Activated naive CD4-positive, alpha-beta T cell treated with anti-CD3 and anti-CD28 coated beads, Interleukin-2, amount 10 ng/mL, durations not matched to agents 7 days and 5 days (primary cell): ENCODE measurements around the gene GOLGA7B.

Experiments used
- CTCF ChIA-PET: fragments of 350-600 bp; sonication (Branson Sonifier 250); formaldehyde crosslinking; loops from one replicate; lab custom pipeline; 2021; ENCODE audit warnings: antibody characterized with exemption; lab: Charles Lee
- DNase-seq: peaks from one replicate; pipeline ENCODE4 v3.0.0-alpha.2; 2020
- H3K27ac Mint-ChIP-seq: one replicate; pipeline ENCODE4 v1.8.0; 2021; ENCODE audit warnings: mild to moderate bottlenecking, moderate library complexity, mixed read lengths
- H3K27me3 Mint-ChIP-seq: one replicate; pipeline ENCODE4 v1.8.0; 2021; ENCODE audit warnings: mild to moderate bottlenecking, mixed read lengths
- H3K36me3 Mint-ChIP-seq: one replicate; pipeline ENCODE4 v1.8.0; 2021; ENCODE audit warnings: mixed read lengths
- H3K4me1 Mint-ChIP-seq: one replicate; pipeline ENCODE4 v1.8.0; 2021; ENCODE audit warnings: mixed read lengths
- H3K4me3 Mint-ChIP-seq: one replicate; pipeline ENCODE4 v1.8.0; 2021; ENCODE audit warnings: mild to moderate bottlenecking, moderate library complexity, mixed read lengths
- H3K9me3 Mint-ChIP-seq: one replicate; pipeline ENCODE4 v1.8.0; 2021; ENCODE audit warnings: mixed read lengths

GOLGA7B gene

DNA sequence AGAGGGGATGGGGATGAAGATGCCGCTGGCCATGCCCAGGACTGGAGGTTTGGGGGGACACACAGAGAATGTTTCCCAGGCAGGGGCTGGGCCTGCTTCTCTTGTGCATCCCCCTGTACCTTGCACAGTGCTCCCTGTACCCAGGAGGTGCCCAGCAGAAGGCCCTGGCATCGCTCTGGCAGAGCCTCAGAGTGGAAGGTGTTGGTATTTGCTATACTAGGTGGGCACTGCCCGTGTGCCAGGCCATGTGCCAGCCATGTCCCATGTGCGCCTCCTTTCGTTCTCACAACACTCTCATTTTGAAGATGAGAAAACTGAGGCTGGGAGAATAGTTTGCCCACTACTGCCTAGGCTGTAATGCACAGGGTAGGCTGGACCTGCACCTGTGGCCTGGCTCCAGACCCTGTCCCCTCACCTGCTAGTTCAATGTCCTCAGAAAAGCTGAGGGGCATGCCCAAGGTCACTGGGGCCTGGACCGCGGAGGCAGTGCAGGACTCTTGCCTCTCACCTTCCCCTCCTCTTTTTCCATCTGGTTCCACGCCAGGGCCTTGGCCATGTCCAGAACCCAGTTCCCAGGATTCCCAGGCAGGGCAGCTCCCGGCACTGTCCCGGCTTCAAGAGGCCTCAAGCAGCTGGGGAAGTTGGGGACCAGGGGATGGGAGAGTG is 64.7 kb downstream of the GOLGA7B start:
- CTCF ChIA-PET, result interaction anchor here (0.8 to 6.5 kb wide), 19 partner anchors 9 to 395 kb away, joined by 3 to 140 read pairs (median 4); no protein-coding TSS in a partner anchor
- H3K4me1 Mint-ChIP-seq, result peaks cover 2% of the 10 kb centered on the region
- H3K27me3 Mint-ChIP-seq, result peaks cover 32% of the 10 kb centered on the region
- H3K36me3 Mint-ChIP-seq, result no peaks in the 10 kb centered on the region
- no peak overlapping the region for H3K27ac Mint-ChIP-seq
- H3K9me3 Mint-ChIP-seq, result no peaks in the 10 kb centered on the region
- H3K4me3 Mint-ChIP-seq, result no peak overlapping the region
- DNase-seq, result no peak

- DNase-seq, result peak; percentile 84
- Mint-ChIP-seq H3K4me1 (peaks cover 2% of the 10 kb centered on the region), H3K36me3 (no peaks in the 10 kb centered on the region), H3K9me3 (no peaks in the 10 kb centered on the region), H3K27me3 (peaks cover 32% of the 10 kb centered on the region), H3K27ac (no peak overlapping the region), H3K4me3 (no peak overlapping the region)
- CTCF ChIA-PET, result interaction anchor here (0.8 to 6.5 kb wide), 20 partner anchors 8 to 553 kb away, joined by 3 to 140 read pairs (median 4); no protein-coding TSS in a partner anchor
Observed at GRCh38 chr10:97914837-97915211, 65.2 kb downstream of the GOLGA7B start.

- no peaks in the 10 kb centered on the region for H3K36me3 Mint-ChIP-seq
- H3K27me3 Mint-ChIP-seq, result peaks cover 34% of the 10 kb centered on the region
- H3K4me3 Mint-ChIP-seq, result no peak overlapping the region
- H3K4me1 Mint-ChIP-seq, result peaks cover 2% of the 10 kb centered on the region
- no peaks in the 10 kb centered on the region for H3K9me3 Mint-ChIP-seq
- no peak overlapping the region for H3K27ac Mint-ChIP-seq
- DNase-seq, result no peak
- CTCF ChIA-PET, result interaction anchor here (0.9 to 6.5 kb wide), 18 partner anchors 8 to 552 kb away, joined by 3 to 140 read pairs (median 4); no protein-coding TSS in a partner anchor
Observed at GRCh38 chr10:97915346-97916131, 65.9 kb downstream of the GOLGA7B start.

- no peaks in the 10 kb centered on the region for H3K36me3 Mint-ChIP-seq
- peaks cover 35% of the 10 kb centered on the region for H3K27me3 Mint-ChIP-seq
- no peaks in the 10 kb centered on the region for H3K9me3 Mint-ChIP-seq
- CTCF ChIA-PET, result interaction anchor here (1.1 to 6.5 kb wide), 3 partner anchors 120 to 134 kb away, joined by 3 to 140 read pairs (median 15); no protein-coding TSS in a partner anchor
- no peak for DNase-seq
- H3K4me1 Mint-ChIP-seq, result peaks cover 2% of the 10 kb centered on the region
- H3K27ac Mint-ChIP-seq, result no peak overlapping the region
- H3K4me3 Mint-ChIP-seq, result no peak overlapping the region
Observed at GRCh38 chr10:97916586-97916985, 66.9 kb downstream of the GOLGA7B start.

DNA sequence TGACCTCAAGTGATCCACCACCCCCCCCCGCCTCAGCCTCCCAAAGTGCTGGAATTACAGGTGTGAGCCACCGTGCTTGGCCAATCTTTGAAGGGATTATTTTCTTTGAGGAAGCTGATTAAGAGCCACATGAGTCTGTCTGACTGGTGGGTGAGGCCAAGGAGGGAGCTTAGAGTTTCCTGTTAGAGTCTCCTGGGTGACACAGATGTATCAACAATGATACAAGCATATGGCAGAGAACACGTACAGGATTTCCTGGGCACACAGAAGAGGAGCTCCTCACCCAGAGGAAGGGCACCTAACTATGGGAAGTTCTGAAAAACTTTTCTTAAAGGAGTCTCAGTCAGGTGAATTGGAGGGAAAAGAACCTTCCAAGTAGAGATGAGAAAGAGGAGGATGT is 69.4 kb downstream of the GOLGA7B start:
- H3K27ac Mint-ChIP-seq, result no peak overlapping the region
- no peak for DNase-seq
- H3K4me3 Mint-ChIP-seq, result no peak overlapping the region
- peaks cover 2% of the 10 kb centered on the region for H3K4me1 Mint-ChIP-seq
- peaks cover 39% of the 10 kb centered on the region for H3K27me3 Mint-ChIP-seq
- no peaks in the 10 kb centered on the region for H3K36me3 Mint-ChIP-seq
- no peaks in the 10 kb centered on the region for H3K9me3 Mint-ChIP-seq
- CTCF ChIA-PET, result interaction anchor here (0.9 to 6.5 kb wide), 3 partner anchors 17 to 124 kb away, joined by 3 to 140 read pairs (median 4); no protein-coding TSS in a partner anchor

DNA sequence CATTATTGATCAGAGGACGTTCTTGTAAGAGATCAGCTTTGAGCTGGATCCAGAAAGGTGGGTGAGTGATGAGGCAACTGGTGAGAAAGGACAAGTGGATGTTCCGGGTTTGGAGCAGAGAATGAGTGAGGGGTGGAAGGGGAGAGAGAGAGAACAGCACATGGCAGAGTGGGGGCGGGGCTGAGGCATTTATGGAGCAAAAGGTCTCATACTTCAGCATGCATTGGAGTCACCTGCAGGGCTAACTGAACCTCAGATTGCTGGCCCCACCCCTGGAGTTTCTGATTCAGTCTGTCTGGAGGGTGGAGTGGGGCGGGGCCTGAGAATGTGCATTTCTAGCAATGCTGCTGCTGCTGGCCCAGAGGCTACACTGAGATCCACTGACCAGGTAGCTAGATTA is 71.2 kb downstream of the GOLGA7B start:
- Mint-ChIP-seq H3K4me3 (no peak overlapping the region), H3K9me3 (no peaks in the 10 kb centered on the region), H3K4me1 (no peaks in the 10 kb centered on the region), H3K27ac (no peak overlapping the region), H3K27me3 (peaks cover 47% of the 10 kb centered on the region), H3K36me3 (no peaks in the 10 kb centered on the region)
- CTCF ChIA-PET, result no interaction called here
- no peak for DNase-seq
